ENCODE results near the gene CD79B. TPM values are rescaled to one million over a fixed set of nuclear protein-coding genes. Genes with fewer than 3 reads are reported as not detected.
"Not testable (repeated sequence)": the region's sequence is repeated elsewhere in the genome, so short reads cannot be mapped to it uniquely, and the experiment has no call there.

The CD79B gene
- total and polyA plus RNA-seq, 2 experiments from 2014 or later = not detected

- H3K27ac ChIP-seq = no peak overlapping the region
- H3K27me3 ChIP-seq (replicated peaks; ENCODE audit: insufficient read depth) = peaks cover 13% of the 10 kb centered on the region; the same call in 1 of the 2 replicates
- in situ Hi-C loops (cut with MboI) = loop anchor here (25.0 kb wide), 1 partner anchor 368 kb away; no protein-coding TSS in a partner anchor
- no peaks in the 10 kb centered on the region for H3K9me2 ChIP-seq (ENCODE audit: insufficient read depth)
- H3K9me3 ChIP-seq (ENCODE audit: low read depth) = no peaks in the 10 kb centered on the region
- no peaks in the 10 kb centered on the region for H3K79me2 ChIP-seq (ENCODE audit: insufficient read depth)
- H3K36me3 ChIP-seq (ENCODE audit: low read depth) = no peaks in the 10 kb centered on the region
- H2AFZ ChIP-seq = no peak overlapping the region
- H3K9ac ChIP-seq = no peak overlapping the region
- no peak overlapping the region for H3K4me3 ChIP-seq
- no peaks in the 10 kb centered on the region for H4K20me1 ChIP-seq (ENCODE audit: insufficient read depth)
- no peaks in the 10 kb centered on the region for H3F3A ChIP-seq (ENCODE audit: insufficient read depth)
- H3K4me2 ChIP-seq (ENCODE audit: unreplicated experiment) = no peak overlapping the region
- WGBS, 2 experiments (ENCODE audit: low coverage in 1 of 2, low lambda C conversion rate in 2 of 2, missing lambda C conversion rate in 2 of 2) = 19 to 25% methylated on average over 8 of the region's 8 CpGs
- peak; percentile 72 for DNase-seq
- no peaks in the 10 kb centered on the region for H3K4me1 ChIP-seq (ENCODE audit: insufficient read depth)
- TF ChIP-seq EZH2 (IDR thresholded peaks at IDR 0.05; ENCODE audit: insufficient read depth, poor library complexity, severe bottlenecking) (no peak), EZH2phosphoT487 (IDR thresholded peaks at IDR 0.05; ENCODE audit: insufficient read depth, low read depth) (no peak)
These were observed 12.8 kb downstream of the CD79B start for GRCh38 chr17:63919311-63919723.

- not testable (repeated sequence) for DNase-seq; H3K9me2 ChIP-seq (ENCODE audit: insufficient read depth); H4K20me1 ChIP-seq (ENCODE audit: insufficient read depth); H3K9me3 ChIP-seq (ENCODE audit: low read depth); H3F3A ChIP-seq (ENCODE audit: insufficient read depth); H3K79me2 ChIP-seq (ENCODE audit: insufficient read depth); H2AFZ ChIP-seq; H3K9ac ChIP-seq; H3K36me3 ChIP-seq (ENCODE audit: low read depth); H3K27ac ChIP-seq; H3K4me3 ChIP-seq; H3K4me2 ChIP-seq (ENCODE audit: unreplicated experiment); H3K4me1 ChIP-seq (ENCODE audit: insufficient read depth)
- in situ Hi-C loops (cut with MboI) = loop anchor here (25.0 kb wide), 1 partner anchor 368 kb away; no protein-coding TSS in a partner anchor
- WGBS, 2 experiments (ENCODE audit: low coverage in 1 of 2, low lambda C conversion rate in 2 of 2, missing lambda C conversion rate in 2 of 2) = 36 to 41% methylated on average over 9 to 10 of the region's 10 CpGs
- peaks cover 13% of the 10 kb centered on the region; the same call in 1 of the 2 replicates for H3K27me3 ChIP-seq (replicated peaks; ENCODE audit: insufficient read depth)
These were observed 13.3 kb downstream of the CD79B start, which contains the start of gene GH1 for GRCh38 chr17:63918789-63919305. Gene GH1 (minus strand): TSS chr17:63918839. CDS start chr17:63918776, 63 bp downstream.

GRCh38 chr17:63918305-63918704 lies 13.8 kb downstream of the CD79B start:
- H2AFZ ChIP-seq = no peak overlapping the region
- no peaks in the 10 kb centered on the region for H3K79me2 ChIP-seq (ENCODE audit: insufficient read depth)
- H3K4me3 ChIP-seq = no peak overlapping the region
- WGBS, 2 experiments (ENCODE audit: low coverage in 1 of 2, low lambda C conversion rate in 2 of 2, missing lambda C conversion rate in 2 of 2) = 38 to 39% methylated on average over 10 of the region's 10 CpGs
- TF ChIP-seq EZH2phosphoT487 (IDR thresholded peaks at IDR 0.05; ENCODE audit: insufficient read depth, low read depth) (no peak), EZH2 (IDR thresholded peaks at IDR 0.05; ENCODE audit: insufficient read depth, poor library complexity, severe bottlenecking) (no peak)
- H3K36me3 ChIP-seq (ENCODE audit: low read depth) = no peaks in the 10 kb centered on the region
- no peaks in the 10 kb centered on the region for H3K9me2 ChIP-seq (ENCODE audit: insufficient read depth)
- DNase-seq = peak; percentile 30
- H3K27ac ChIP-seq = no peak overlapping the region
- H3K4me1 ChIP-seq (ENCODE audit: insufficient read depth) = no peaks in the 10 kb centered on the region
- H3F3A ChIP-seq (ENCODE audit: insufficient read depth) = no peaks in the 10 kb centered on the region
- H4K20me1 ChIP-seq (ENCODE audit: insufficient read depth) = no peaks in the 10 kb centered on the region
- H3K9me3 ChIP-seq (ENCODE audit: low read depth) = no peaks in the 10 kb centered on the region
- in situ Hi-C loops (cut with MboI) = loop anchor here (25.0 kb wide), 1 partner anchor 369 kb away; no protein-coding TSS in a partner anchor
- H3K9ac ChIP-seq = no peak overlapping the region
- H3K27me3 ChIP-seq (replicated peaks; ENCODE audit: insufficient read depth) = peaks cover 13% of the 10 kb centered on the region; the same call in 1 of the 2 replicates
- H3K4me2 ChIP-seq (ENCODE audit: unreplicated experiment) = no peak overlapping the region

- no peaks in the 10 kb centered on the region for H4K20me1 ChIP-seq (ENCODE audit: insufficient read depth)
- H3K79me2 ChIP-seq (ENCODE audit: insufficient read depth) = no peaks in the 10 kb centered on the region
- no peaks in the 10 kb centered on the region for H3K9me2 ChIP-seq (ENCODE audit: insufficient read depth)
- H3K4me1 ChIP-seq (ENCODE audit: insufficient read depth) = no peaks in the 10 kb centered on the region
- no peak for DNase-seq
- no peak overlapping the region for H3K4me3 ChIP-seq
- no peak overlapping the region for H3K4me2 ChIP-seq (ENCODE audit: unreplicated experiment)
- no peak overlapping the region for H3K9ac ChIP-seq
- no peaks in the 10 kb centered on the region for H3K36me3 ChIP-seq (ENCODE audit: low read depth)
- H3F3A ChIP-seq (ENCODE audit: insufficient read depth) = no peaks in the 10 kb centered on the region
- H2AFZ ChIP-seq = no peak overlapping the region
- no peak overlapping the region for H3K27ac ChIP-seq
- TF ChIP-seq EZH2phosphoT487 (IDR thresholded peaks at IDR 0.05; ENCODE audit: insufficient read depth, low read depth) (no peak), EZH2 (IDR thresholded peaks at IDR 0.05; ENCODE audit: insufficient read depth, poor library complexity, severe bottlenecking) (no peak)
- peaks cover 13% of the 10 kb centered on the region; the same call in 1 of the 2 replicates for H3K27me3 ChIP-seq (replicated peaks; ENCODE audit: insufficient read depth)
- H3K9me3 ChIP-seq (ENCODE audit: low read depth) = no peaks in the 10 kb centered on the region
- in situ Hi-C loops (cut with MboI) = loop anchor here (25.0 kb wide), 1 partner anchor 370 kb away; no protein-coding TSS in a partner anchor
- 55 to 58% methylated on average over 11 to 13 of the region's 13 CpGs for WGBS, 2 experiments (ENCODE audit: low coverage in 1 of 2, low lambda C conversion rate in 2 of 2, missing lambda C conversion rate in 2 of 2)
These were observed 14.5 kb downstream of the CD79B start for GRCh38 chr17:63917646-63918045.

DNA sequence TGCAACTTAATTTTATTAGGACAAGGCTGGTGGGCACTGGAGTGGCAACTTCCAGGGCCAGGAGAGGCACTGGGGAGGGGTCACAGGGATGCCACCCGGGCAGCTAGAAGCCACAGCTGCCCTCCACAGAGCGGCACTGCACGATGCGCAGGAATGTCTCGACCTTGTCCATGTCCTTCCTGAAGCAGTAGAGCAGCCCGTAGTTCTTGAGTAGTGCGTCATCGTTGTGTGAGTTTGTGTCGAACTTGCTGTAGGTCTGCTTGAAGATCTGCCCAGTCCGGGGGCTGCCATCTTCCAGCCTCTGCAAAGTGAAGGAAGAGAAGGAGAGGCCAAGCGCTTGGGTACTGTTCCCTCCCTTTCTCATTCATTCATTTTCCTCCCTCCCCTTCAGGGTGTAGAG lies 14.9 kb downstream of the CD79B start:
- H3K79me2 ChIP-seq (ENCODE audit: insufficient read depth); H3K4me3 ChIP-seq; DNase-seq; H3K36me3 ChIP-seq (ENCODE audit: low read depth); H3F3A ChIP-seq (ENCODE audit: insufficient read depth); H3K4me2 ChIP-seq (ENCODE audit: unreplicated experiment); H3K4me1 ChIP-seq (ENCODE audit: insufficient read depth); H3K9me3 ChIP-seq (ENCODE audit: low read depth); H3K9me2 ChIP-seq (ENCODE audit: insufficient read depth); H3K27ac ChIP-seq; H4K20me1 ChIP-seq (ENCODE audit: insufficient read depth); H2AFZ ChIP-seq; H3K9ac ChIP-seq: not testable (repeated sequence)
- H3K27me3 ChIP-seq (replicated peaks; ENCODE audit: insufficient read depth) = peaks cover 13% of the 10 kb centered on the region; the same call in 1 of the 2 replicates
- WGBS, 2 experiments (ENCODE audit: low coverage in 1 of 2, low lambda C conversion rate in 2 of 2, missing lambda C conversion rate in 2 of 2) = 81 to 88% methylated on average over 11 of the region's 11 CpGs
- in situ Hi-C loops (cut with MboI) = loop anchor here (25.0 kb wide), 1 partner anchor 370 kb away; no protein-coding TSS in a partner anchor

All from GM23248 (cell line).